GM12865 (cell line): ENCODE data around the gene PAPOLG.

ENCODE experiments used
- DNase-seq: peaks from one replicate; pipeline ENCODE4 v3.0.0; 2010; ENCODE audit warnings: low read depth
- H3K4me3 ChIP-seq: 2 replicates; pipeline ENCODE4 v1.5.1; 2011; ENCODE audit warnings: mild to moderate bottlenecking, low read depth, low read length, control low read depth
- CTCF ChIP-seq: IDR thresholded peaks from 2 replicates; pipeline ENCODE4 v1.5.1; 2011; ENCODE audit warnings: low read length, control low read depth, low read depth, inconsistent platforms; ENCODE audit not compliant: insufficient read depth; ENCODE audit errors: missing control alignments

The PAPOLG gene

GRCh38 chr2:60840880-60841279, 84.8 kb downstream of the PAPOLG start:
- DNase-seq: peak; percentile 93
- no peak for TF ChIP-seq CTCF
- peak overlapping the region; percentile 38; the same call in 1 of the 2 replicates for H3K4me3 ChIP-seq

- TF ChIP-seq CTCF: no peak
- DNase-seq: peak; percentile 32
- H3K4me3 ChIP-seq: no peak overlapping the region
Measured at GRCh38 chr2:60843006-60843405, 86.9 kb downstream of the PAPOLG start.

- H3K4me3 ChIP-seq: no peak overlapping the region
- TF ChIP-seq CTCF: no peak
- peak; percentile 61 for DNase-seq
Measured at GRCh38 chr2:60844105-60844504, 88.0 kb downstream of the PAPOLG start.

- DNase-seq: no peak
- no peak overlapping the region for H3K4me3 ChIP-seq
- no peak for TF ChIP-seq CTCF
Measured at GRCh38 chr2:60847854-60848253, 91.8 kb downstream of the PAPOLG start.
